MCF 10A (cell line): ENCODE measurements around the gene ANKRD27. TPM values are rescaled to one million over a fixed set of nuclear protein-coding genes. Genes with fewer than 3 reads are reported as not detected.
A peak's percentile ranks its signal among the peaks of the same experiment; 100 is the strongest.

Source experiments
- BruUV-seq: library from RNA; stranded (reverse); fragments of 400-500 nt; replicated peaks from 2 replicates; lab custom pipeline; 2021; lab: Mats Ljungman, UMichigan
- CTCF ChIA-PET: fragments of 300-600 bp; sonication (Branson Sonifier 250); formaldehyde crosslinking; extraction: SDS; loops from one replicate; lab custom pipeline; 2021; ENCODE audit warnings: antibody characterized with exemption, inconsistent platforms; lab: Yijun Ruan, JAX
- POLR2A ChIA-PET: fragments of 300-600, 350-650 bp; sonication (Branson Sonifier 250); formaldehyde crosslinking; extraction: SDS; loops from one replicate; lab custom pipeline; 2020; ENCODE audit warnings: antibody characterized with exemption, inconsistent platforms; lab: Yijun Ruan, JAX
- DNase-seq: peaks from one replicate; pipeline ENCODE4 v3.0.0-alpha.2; 2018; ENCODE audit not compliant: unreplicated experiment
- H3K27ac Mint-ChIP-seq: one replicate; pipeline ENCODE4 v1.8.0; 2022; ENCODE audit warnings: mild to moderate bottlenecking, low read depth, mixed read lengths; ENCODE audit not compliant: unreplicated experiment
- H3K27me3 Mint-ChIP-seq: one replicate; pipeline ENCODE4 v1.8.0; 2022; ENCODE audit warnings: mixed read lengths; ENCODE audit not compliant: insufficient read depth, unreplicated experiment
- H3K36me3 Mint-ChIP-seq: one replicate; pipeline ENCODE4 v1.8.0; 2022; ENCODE audit warnings: mild to moderate bottlenecking, moderate library complexity, mixed read lengths; ENCODE audit not compliant: insufficient read depth, unreplicated experiment
- H3K4me1 Mint-ChIP-seq: one replicate; pipeline ENCODE4 v1.8.0; 2022; ENCODE audit warnings: mixed read lengths; ENCODE audit not compliant: insufficient read depth, unreplicated experiment
- H3K4me3 Mint-ChIP-seq: one replicate; pipeline ENCODE4 v1.8.0; 2022; ENCODE audit warnings: mild to moderate bottlenecking, moderate library complexity, mixed read lengths; ENCODE audit not compliant: unreplicated experiment
- H3K9me3 Mint-ChIP-seq: one replicate; pipeline ENCODE4 v1.8.0; 2022; ENCODE audit warnings: mixed read lengths; ENCODE audit not compliant: unreplicated experiment
- intact Hi-C: fragments of 100-400 bp; cut with micrococcal nuclease; formaldehyde crosslinking; loops from 2 replicates; pipeline ENCODE4 v1.14.1; 2022
- total RNA-seq: library from RNA; stranded (reverse); gene quantifications from 2 replicates; pipeline ENCODE4 v1.2.3, GENCODE V29; 2022
- TF ChIP-seq, protein P1 (sequence below): fragments of 200-600 bp; IDR thresholded peaks from one replicate; pipeline ENCODE4 v1.8.0; 2022; ENCODE audit warnings: antibody characterized with exemption, mild to moderate bottlenecking; ENCODE audit not compliant: unreplicated experiment

The ANKRD27 gene
- total RNA-seq, 1 experiment from 2014 or later, result 30.1 TPM

DNA sequence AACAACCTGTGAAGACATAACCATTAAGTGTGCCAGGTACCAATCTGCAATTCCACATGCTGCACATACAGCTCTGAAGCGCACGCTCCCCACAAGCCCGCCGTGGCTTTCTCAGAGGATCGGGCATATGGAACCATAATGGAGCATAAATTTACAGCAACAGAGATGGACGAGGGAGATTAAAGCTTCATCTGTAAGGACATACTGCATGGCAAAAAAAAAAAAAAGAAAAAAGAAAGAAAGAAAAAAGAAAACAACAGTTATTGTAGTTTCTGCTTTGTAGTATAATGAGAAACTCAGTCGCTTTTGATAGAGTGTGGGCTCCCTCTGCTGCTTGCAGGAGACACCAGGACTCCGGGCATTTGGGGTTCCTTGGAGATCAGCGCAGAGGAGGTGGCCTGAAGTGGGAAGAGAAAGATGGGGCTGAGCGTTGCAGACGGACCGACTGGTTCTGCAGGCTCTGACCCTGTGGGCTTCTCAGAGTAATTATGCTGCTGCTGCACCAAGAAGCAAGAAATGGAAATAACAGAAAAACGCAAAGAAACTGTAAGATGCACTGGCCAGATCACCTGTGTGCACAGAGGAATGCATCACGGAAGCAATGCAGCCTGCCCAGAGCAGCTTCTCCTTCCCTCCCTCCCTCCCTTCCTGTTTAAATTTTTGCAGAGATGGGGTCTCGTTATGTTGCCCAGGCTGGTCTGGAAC is 104.7 kb downstream of the ANKRD27 start:
- no TSS peak for BruUV-seq
- Mint-ChIP-seq H3K27me3 (no peaks in the 10 kb centered on the region), H3K4me1 (peaks cover 8% of the 10 kb centered on the region), H3K4me3 (peak overlapping the region; percentile 56), H3K9me3 (no peaks in the 10 kb centered on the region), H3K36me3 (no peaks in the 10 kb centered on the region), H3K27ac (no peak overlapping the region)
- CTCF ChIA-PET, result interaction anchor here (0.5 to 6.4 kb wide), 62 partner anchors 8 to 1911 kb away, joined by 3 to 110 read pairs (median 4); partner anchors contain the start of gene PDCD5
- POLR2A ChIA-PET, result interaction anchor here (0.7 to 1.6 kb wide), 3 partner anchors 11 to 226 kb away, joined by 3 to 5 read pairs (median 5); partner anchors contain the start of gene PDCD5
- peak; percentile 79 for DNase-seq
- intact Hi-C loops, result loop anchor here (1.0 kb wide), 4 partner anchors 106 to 1904 kb away; no protein-coding TSS in a partner anchor
- TF ChIP-seq, protein P1, sequence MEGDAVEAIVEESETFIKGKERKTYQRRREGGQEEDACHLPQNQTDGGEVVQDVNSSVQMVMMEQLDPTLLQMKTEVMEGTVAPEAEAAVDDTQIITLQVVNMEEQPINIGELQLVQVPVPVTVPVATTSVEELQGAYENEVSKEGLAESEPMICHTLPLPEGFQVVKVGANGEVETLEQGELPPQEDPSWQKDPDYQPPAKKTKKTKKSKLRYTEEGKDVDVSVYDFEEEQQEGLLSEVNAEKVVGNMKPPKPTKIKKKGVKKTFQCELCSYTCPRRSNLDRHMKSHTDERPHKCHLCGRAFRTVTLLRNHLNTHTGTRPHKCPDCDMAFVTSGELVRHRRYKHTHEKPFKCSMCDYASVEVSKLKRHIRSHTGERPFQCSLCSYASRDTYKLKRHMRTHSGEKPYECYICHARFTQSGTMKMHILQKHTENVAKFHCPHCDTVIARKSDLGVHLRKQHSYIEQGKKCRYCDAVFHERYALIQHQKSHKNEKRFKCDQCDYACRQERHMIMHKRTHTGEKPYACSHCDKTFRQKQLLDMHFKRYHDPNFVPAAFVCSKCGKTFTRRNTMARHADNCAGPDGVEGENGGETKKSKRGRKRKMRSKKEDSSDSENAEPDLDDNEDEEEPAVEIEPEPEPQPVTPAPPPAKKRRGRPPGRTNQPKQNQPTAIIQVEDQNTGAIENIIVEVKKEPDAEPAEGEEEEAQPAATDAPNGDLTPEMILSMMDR, result peak; percentile 97

DNA sequence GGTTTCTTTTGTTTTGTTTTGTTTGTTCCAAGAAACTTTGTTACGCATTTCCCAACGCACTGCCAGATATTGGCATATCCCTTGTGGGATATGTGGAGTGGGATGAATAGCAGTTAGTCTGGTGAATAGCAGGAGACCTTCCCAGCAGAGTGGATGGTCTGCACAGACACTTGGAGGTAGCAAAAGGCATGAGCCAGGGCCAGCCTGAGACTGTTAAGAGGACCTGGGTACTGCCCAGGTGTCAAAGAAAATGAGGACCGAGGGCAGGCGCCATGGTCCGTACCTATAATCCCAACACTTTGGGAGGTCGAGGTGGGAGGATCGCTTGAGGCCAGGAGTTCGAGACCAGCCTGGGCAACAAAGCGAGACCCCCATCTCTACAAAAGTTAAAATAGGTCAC is 107.5 kb downstream of the ANKRD27 start:
- H3K4me3 Mint-ChIP-seq, result no peak overlapping the region
- TF ChIP-seq, protein P1, result no peak
- no peaks in the 10 kb centered on the region for H3K9me3 Mint-ChIP-seq
- H3K27me3 Mint-ChIP-seq, result no peaks in the 10 kb centered on the region
- no TSS peak for BruUV-seq
- intact Hi-C loops, result no loop called here
- POLR2A ChIA-PET, result no interaction called here
- no peak for DNase-seq
- H3K4me1 Mint-ChIP-seq, result peaks cover 8% of the 10 kb centered on the region
- no peak overlapping the region for H3K27ac Mint-ChIP-seq
- CTCF ChIA-PET, result interaction anchor here (0.6 to 1.7 kb wide), 9 partner anchors 9 to 1902 kb away, joined by 3 to 6 read pairs (median 4); no protein-coding TSS in a partner anchor
- H3K36me3 Mint-ChIP-seq, result no peaks in the 10 kb centered on the region

DNA sequence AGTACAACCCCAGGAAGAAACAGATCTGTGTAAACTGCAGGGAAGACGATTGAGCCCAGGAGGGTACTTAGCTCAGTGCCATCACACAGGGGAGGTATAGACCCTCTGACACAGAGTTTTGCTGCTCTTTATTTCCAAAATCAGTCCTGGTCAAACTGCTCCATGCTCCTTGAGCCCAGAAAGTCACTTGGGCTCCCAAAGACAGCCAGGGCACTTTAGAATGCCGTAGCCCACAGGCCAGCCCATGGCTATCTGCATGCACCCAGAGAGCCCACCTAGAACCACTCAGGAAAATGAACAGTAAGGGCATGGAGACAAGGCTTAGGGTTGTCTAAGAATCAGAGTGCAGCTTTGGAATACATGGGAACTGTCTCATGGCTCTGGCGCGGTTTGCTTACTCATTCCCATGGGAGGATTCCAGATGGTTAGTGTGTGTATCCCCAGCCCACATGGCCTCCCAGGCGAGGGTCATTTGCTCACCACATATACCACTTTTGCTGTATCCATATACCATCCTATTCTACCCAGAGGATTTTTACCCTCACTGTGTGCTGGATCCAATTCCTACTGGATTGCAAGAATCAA is 108.6 kb downstream of the ANKRD27 start:
- TF ChIP-seq, protein P1, result no peak
- no peak for DNase-seq
- no peaks in the 10 kb centered on the region for H3K27me3 Mint-ChIP-seq
- H3K4me3 Mint-ChIP-seq, result no peak overlapping the region
- intact Hi-C loops, result no loop called here
- POLR2A ChIA-PET, result no interaction called here
- BruUV-seq, result no TSS peak
- H3K9me3 Mint-ChIP-seq, result no peaks in the 10 kb centered on the region
- H3K27ac Mint-ChIP-seq, result no peak overlapping the region
- CTCF ChIA-PET, result interaction anchor here (0.6 to 1.7 kb wide), 11 partner anchors 8 to 1901 kb away, joined by 3 to 6 read pairs (median 4); no protein-coding TSS in a partner anchor
- H3K36me3 Mint-ChIP-seq, result no peaks in the 10 kb centered on the region
- H3K4me1 Mint-ChIP-seq, result peaks cover 8% of the 10 kb centered on the region

DNA sequence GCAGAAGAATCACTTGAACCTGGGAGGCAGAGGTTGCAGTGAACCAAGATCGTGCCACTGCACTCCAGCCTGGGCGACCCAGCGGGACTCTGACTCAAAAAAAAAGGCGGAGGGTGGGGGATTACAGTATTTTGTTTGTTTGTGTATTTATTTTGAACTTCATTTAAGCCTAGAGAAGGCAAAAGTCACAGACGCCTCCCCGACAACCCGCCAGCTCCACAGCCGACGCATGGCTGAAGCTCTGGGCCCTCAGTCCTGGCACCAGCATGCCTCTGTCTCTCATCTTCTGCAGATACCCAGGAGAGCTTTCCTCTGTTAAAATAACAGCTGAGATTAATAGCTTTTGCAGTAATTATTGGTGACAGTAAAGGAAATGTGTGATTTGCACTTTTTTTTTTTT is 111.2 kb downstream of the ANKRD27 start:
- Mint-ChIP-seq H3K27ac (no peak overlapping the region), H3K36me3 (no peaks in the 10 kb centered on the region), H3K27me3 (no peaks in the 10 kb centered on the region), H3K9me3 (no peaks in the 10 kb centered on the region), H3K4me1 (no peaks in the 10 kb centered on the region), H3K4me3 (no peak overlapping the region)
- TF ChIP-seq, protein P1, result no peak
- DNase-seq, result no peak
- ChIA-PET POLR2A (no interaction called here), CTCF (interaction anchor here (0.9 to 2.0 kb wide), 5 partner anchors 9 to 223 kb away, joined by 3 to 8 read pairs (median 3); no protein-coding TSS in a partner anchor)
- no TSS peak for BruUV-seq
- intact Hi-C loops, result no loop called here
